ENCODE results near the gene ZNF684.

ZNF684 gene

GRCh38 chr1:40593449-40594186, 62.2 kb downstream of the ZNF684 start:
- DNase-seq (ENCODE audit: low read depth): no peak
- no peak overlapping the region for H3K4me3 ChIP-seq (ENCODE audit: low read length)
- TF ChIP-seq CTCF (IDR thresholded peaks at IDR 0.05; ENCODE audit: insufficient read depth, low read depth, low read length, missing control alignments): no peak

GRCh38 chr1:40594187-40594531, 62.7 kb downstream of the ZNF684 start:
- no peak overlapping the region for H3K4me3 ChIP-seq (ENCODE audit: low read length)
- DNase-seq (ENCODE audit: low read depth): no peak
- TF ChIP-seq CTCF (IDR thresholded peaks at IDR 0.05; ENCODE audit: insufficient read depth, low read depth, low read length, missing control alignments): no peak

GRCh38 chr1:40595623-40596022, 64.2 kb downstream of the ZNF684 start:
- no peak overlapping the region for H3K4me3 ChIP-seq (ENCODE audit: low read length)
- DNase-seq (ENCODE audit: low read depth): no peak
- TF ChIP-seq CTCF (IDR thresholded peaks at IDR 0.05; ENCODE audit: insufficient read depth, low read depth, low read length, missing control alignments): no peak
